Prostate gland (tissue), 2 donors: ENCODE data around the gene BMAL1.

Source experiments
- CTCF ChIP-seq, 4 experiments: fragments of 200-600 bp in 2 of 4; fragments of 450-650 bp in 2 of 4; sonication (generic) in 2 of 4; IDR thresholded peaks; 1 replicate in 3 of 4; 2 replicates in 1 of 4; pipeline ENCODE4 v1.5.1; 2016 to 2019; ENCODE audit warnings: antibody characterized with exemption in 4 of 4, mild to moderate bottlenecking in 2 of 4, moderate library complexity in 2 of 4
- POLR2A ChIP-seq: fragments of 450-650 bp; IDR thresholded peaks from one replicate; pipeline ENCODE4 v1.6.1; 2016; ENCODE audit warnings: antibody characterized with exemption, mild to moderate bottlenecking
- POLR2AphosphoS5 ChIP-seq: sonication (generic); formaldehyde crosslinking; IDR thresholded peaks from one replicate; pipeline ENCODE4 v1.6.1; 2017; ENCODE audit warnings: antibody characterized with exemption

GRCh38 chr11:13280777-13281176 lies 3.2 kb downstream of the BMAL1 start:
- TF ChIP-seq CTCF (IDR thresholded peaks at IDR 0.05) (no peak), POLR2A (no peak), POLR2AphosphoS5 (no peak)
